Mammary microvascular endothelial cell (primary cell): Measurements from ENCODE around the gene FNDC10. TPM values are rescaled to one million over a fixed set of nuclear protein-coding genes. Genes with fewer than 3 reads are reported as not detected.

Experiments
- total RNA-seq: library from RNA; depleted of rRNA; stranded (reverse); fragments of >200 nt; gene quantifications from 2 replicates; pipeline ENCODE4 v1.2.3, GENCODE V29; 2015

The FNDC10 gene
- total RNA-seq, result 2.1 and 3.1 TPM in 2 replicates

DNA sequence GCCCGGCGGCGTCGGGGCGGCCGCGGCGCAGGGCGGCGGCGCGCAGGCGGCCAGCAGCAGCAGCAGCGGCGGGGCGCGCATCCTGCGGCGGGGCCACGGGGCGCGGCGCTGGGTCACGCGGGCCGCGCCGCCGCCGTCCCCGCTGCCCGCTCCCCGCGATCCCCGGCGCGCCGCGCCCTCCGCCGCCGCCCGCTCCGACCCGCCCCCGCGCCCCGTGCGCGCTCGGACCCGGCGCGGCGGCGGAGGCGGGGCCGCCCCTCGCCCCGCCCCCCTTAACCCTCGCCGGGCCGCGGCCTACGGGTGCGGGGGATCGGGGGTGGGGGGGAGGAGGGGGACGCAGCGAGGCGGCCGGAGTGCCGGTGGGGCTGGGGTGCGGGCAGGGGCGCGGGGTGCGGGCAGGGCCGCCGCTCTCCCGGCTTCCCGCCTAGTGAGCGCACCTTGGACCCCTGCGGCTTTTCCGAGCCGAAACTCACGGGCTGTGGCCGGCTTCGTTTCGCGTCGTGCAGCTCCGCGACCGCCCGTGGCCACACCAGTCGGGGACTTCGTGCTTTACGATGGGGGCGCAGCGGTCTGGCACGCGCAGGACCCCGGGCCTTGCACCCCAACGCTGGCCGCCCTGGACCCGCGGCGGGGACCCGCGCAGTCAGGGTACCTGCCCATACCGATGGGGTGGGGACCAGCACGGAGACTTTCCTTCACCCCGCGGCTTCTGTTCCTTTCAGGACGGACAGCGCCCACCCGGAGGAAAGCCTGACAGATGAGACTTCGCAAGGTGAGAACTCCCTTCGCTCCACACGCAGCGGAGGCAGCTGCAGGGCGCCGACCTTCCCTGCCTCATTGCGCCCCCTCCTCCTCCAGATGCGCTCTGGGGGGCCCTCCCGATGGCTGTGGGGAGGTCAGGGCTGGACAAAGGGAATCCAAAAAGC is at the start of gene FNDC10:
FNDC10 (minus strand) TSS at position 201 of the 926 bp plus-strand sequence; CDS start at position 81, 120 bp downstream.

DNA sequence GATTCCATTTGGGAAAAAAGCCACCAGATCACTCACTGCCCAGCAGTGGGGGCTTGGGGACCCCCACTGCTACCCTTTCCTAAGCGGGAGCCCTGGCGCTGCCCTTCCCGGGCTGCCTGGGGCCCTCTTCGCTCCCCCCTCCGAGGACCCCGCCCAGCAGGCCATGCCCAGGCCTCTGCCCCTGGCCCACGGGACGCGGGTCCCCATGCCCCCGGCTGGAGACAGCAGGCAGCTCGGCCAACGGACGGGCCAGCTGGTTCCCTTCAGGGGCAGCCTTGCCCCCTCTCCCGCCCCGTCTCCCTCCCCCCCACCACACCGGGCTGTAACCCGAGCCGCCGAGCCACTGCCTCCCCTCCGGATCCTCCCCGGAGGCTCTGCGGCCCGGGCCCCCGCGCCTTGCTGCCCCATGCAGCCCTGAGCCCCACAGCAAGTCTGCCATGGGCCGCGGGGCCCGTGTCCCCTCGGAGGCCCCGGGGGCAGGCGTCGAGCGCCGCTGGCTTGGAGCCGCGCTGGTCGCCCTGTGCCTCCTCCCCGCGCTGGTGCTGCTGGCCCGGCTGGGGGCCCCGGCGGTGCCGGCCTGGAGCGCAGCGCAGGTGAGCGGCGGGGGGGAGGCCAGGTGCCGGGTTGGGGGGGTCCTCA is 32.0 kb upstream of the FNDC10 start, which contains the start of gene MMP23B:
MMP23B (plus strand) TSS at position 392 of the 639 bp plus-strand sequence; CDS start at position 438, 46 bp downstream.

DNA sequence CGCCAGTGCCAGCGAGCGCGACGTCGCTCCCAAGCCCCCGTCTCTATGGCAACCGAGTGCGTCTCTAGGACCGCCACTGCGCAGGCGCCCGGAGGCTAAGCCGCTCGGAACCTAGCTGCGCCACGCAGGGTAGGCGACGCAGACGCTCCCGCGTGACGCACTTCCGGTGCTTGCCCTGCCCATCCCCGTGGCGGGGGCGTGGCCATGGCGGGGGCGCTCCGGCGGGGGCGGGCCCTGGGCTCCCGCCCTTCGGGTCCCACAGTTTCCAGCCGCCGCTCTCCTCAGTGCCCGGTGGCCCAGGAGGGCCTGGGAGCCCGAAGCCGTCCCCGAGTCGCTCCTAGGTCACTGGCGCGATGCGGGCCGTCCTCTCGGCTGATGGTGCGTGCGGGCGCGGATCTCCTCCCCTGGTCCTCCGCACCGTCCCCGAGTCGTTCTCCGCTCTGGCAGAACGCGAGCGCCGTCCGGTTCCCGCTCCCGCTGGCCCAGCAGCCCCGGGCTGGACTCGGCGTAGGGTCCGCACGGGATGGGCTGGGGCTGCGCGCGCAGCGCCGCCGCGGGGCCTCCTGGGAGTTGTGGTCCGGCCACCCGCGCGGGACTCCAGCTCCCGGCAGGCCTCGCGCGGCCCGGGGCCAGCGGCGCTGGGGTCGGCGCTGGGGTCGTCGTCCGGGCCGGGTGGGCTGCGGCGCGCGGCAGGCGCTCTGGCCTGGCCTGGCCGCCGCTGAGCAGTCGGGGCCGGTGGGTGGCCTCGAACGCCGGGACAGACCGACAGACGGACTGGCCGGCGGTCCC is 15.5 kb upstream of the FNDC10 start, which contains the start of gene MIB2:
MIB2 (plus strand) TSS at position 245 of the 789 bp plus-strand sequence. CDS start 7,953 bp downstream, outside the sequence.

DNA sequence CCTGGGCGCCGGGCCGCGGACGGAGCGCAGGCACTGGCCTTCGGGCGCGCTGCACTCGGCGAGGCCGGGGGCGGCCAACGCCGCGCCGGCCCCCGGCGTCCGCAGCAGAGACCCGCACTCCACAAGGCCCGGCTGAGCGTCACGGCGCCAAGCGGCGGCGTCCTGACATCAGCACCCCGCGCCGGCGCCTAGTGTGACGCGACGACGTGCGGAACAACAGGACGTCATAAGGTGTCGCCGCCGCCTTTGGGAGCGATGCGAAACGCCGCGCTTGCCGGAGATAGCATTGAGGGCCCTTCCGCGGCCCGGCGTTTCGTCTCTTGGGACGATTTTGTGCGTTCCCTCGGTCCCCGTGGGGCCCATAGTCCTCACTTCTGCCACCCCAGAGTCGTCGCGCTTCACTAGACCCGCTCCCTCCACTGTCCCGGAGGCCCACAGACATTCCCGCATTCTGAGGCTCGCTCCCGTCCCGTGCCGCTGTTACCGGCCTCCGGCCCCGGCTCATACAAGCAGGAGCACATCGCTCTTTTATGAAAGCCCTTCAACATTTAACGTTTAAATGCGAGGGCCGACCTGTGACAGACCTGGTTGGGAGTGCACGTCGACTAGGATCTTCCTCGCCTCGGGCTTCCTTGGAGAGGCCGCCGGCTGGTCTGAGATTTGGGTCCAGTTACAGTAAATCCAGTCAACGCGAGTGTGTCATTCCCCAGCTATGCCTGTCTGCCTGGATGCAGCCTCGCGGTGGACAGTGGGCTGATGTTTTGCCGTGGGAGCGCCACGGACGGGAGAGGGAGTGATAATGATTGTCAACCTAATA is 25.0 kb downstream of the FNDC10 start, which contains the start of gene SSU72:
SSU72 (minus strand) TSS at position 143 of the 817 bp plus-strand sequence. CDS start 306 bp downstream, outside the sequence.

Other genes starting within 250 kb of the FNDC10 start
- 0.20 and 0.34 TPM in 2 replicates for gene MXRA8, start 241.6 kb downstream of the FNDC10 start, total RNA-seq
- gene AURKAIP1, start 224.9 kb downstream of the FNDC10 start, total RNA-seq, result 180 and 195 TPM in 2 replicates
- 40.4 and 46.4 TPM in 2 replicates for gene CCNL2, start 200.8 kb downstream of the FNDC10 start, total RNA-seq
- 204 and 208 TPM in 2 replicates for gene MRPL20, start 192.8 kb downstream of the FNDC10 start, total RNA-seq
- gene ANKRD65, start 178.9 kb downstream of the FNDC10 start, total RNA-seq, result 0.47 and 0.64 TPM in 2 replicates
- gene VWA1, start 164.4 kb downstream of the FNDC10 start, total RNA-seq, result 45.7 and 49.0 TPM in 2 replicates
- 0.07 TPM in 1 of 2 replicates, not detected in the other for gene ATAD3C, start 150.4 kb downstream of the FNDC10 start, total RNA-seq
- 40.2 and 43.1 TPM in 2 replicates for gene ATAD3B, start 128.4 kb downstream of the FNDC10 start, total RNA-seq
- 50.7 and 56.6 TPM in 2 replicates for gene ATAD3A, start 88.0 kb downstream of the FNDC10 start, total RNA-seq
- gene TMEM240, start 59.5 kb downstream of the FNDC10 start, total RNA-seq, result 0.69 and 1.7 TPM in 2 replicates
- gene SSU72, start 25.3 kb downstream of the FNDC10 start, total RNA-seq, result 111 and 116 TPM in 2 replicates
- 15.9 and 17.7 TPM in 2 replicates for gene MIB2, start 15.4 kb upstream of the FNDC10 start, total RNA-seq
- 0.49 and 2.4 TPM in 2 replicates for gene MMP23B, start 32.0 kb upstream of the FNDC10 start, total RNA-seq
- gene CDK11B, start 58.9 kb upstream of the FNDC10 start, total RNA-seq, result 13.1 and 13.5 TPM in 2 replicates
- gene SLC35E2B, start 92.7 kb upstream of the FNDC10 start, total RNA-seq, result 17.1 and 19.7 TPM in 2 replicates
- gene CDK11A, start 124.2 kb upstream of the FNDC10 start, total RNA-seq, result 6.4 and 11.1 TPM in 2 replicates
- gene NADK, start 178.3 kb upstream of the FNDC10 start, total RNA-seq, result 56.0 and 60.1 TPM in 2 replicates